GM18499 (cell line): ENCODE results near the gene AHRR.
"Not testable (repeated sequence)": the region's sequence is repeated elsewhere in the genome, so short reads cannot be mapped to it uniquely, and the experiment has no call there.

Experiments used
- ATAC-seq: cut with Tn5 transposase; IDR thresholded peaks from one replicate; pipeline ENCODE4 v1.9.1; 2021; ENCODE audit warnings: moderate number of reproducible peaks; ENCODE audit not compliant: insufficient read depth, unreplicated experiment

AHRR gene

DNA sequence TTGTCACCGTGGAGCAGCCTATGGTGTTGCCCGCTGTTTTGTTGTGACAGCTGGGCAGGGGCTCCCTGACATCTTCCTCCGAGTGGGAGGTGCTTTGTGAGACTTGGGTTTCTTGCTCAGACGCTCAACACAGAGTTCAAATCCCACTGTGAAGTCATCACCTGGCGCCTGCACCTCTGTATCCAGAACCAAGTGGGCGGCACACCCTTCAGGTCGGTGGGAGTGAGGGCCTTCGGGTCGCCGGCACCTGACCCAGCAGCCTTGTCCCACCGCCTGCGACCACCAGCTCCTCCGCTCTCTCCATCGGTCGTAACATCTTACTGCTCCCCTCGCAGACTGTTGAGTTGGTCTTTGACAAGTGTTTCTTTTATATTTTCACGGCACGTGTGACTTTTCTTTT lies 83.9 kb downstream of the AHRR start:
- ATAC-seq, result no peak

DNA sequence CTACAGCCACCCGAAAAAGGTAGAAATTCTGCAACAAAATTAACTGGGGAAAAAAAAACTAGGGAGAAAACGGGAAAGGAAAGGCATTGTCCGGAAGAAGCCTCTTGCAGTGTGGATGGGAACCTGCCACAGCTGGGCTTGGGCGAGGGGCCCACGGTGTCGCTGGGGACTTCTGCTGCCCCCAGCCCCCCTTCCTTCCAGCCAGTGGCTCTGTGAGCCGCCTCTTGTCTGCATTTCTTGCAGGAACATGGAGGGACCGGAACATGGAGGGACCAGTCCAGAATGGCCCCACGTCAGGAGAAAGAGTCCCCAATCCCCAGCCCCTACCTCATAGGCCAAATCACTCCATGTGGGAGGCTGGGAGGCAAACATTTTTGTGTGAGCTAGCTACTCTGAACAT lies 84.5 kb downstream of the AHRR start:
- no peak for ATAC-seq

DNA sequence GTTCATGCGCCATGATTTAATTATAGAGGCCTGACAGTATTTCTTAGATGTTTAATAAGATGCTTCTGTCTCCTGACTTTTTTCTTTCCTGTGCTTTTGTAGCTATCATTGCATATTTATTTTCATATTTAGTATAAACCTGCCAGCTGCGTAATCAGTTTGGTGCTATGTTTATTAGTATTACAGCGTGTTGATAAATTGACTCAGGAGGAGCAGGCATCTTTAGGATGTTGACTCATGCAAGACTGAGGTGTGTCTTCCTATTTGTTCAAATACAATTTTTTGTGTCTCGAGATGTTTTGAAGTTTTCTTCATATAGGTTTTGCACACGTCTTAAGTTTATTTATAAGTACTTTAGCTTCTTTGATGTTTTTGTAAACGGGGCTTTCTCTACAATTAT lies 85.5 kb downstream of the AHRR start:
- ATAC-seq, result no peak

DNA sequence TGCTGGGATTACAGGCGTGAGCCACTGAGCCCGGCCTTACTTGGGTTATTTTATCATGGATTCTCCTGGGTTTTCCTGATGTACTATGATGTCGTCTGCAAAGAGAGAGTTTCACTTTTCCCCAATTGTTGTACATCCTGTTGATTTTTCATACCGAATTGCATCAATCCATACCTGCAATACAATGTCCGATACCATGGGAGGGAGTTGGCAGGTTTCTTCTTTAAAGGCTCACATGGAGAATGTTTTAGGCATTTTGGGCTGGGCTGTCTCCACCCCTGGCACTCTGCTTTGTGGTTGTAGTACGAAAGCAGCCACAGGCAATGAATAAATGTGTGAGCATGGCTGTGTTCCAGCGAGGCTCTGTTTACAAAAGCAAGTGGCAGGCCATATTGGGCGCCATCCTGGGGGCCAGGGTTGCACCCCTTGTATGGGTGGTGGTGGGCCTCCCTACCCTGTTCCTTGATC lies 86.3 kb downstream of the AHRR start:
- no peak for ATAC-seq

DNA sequence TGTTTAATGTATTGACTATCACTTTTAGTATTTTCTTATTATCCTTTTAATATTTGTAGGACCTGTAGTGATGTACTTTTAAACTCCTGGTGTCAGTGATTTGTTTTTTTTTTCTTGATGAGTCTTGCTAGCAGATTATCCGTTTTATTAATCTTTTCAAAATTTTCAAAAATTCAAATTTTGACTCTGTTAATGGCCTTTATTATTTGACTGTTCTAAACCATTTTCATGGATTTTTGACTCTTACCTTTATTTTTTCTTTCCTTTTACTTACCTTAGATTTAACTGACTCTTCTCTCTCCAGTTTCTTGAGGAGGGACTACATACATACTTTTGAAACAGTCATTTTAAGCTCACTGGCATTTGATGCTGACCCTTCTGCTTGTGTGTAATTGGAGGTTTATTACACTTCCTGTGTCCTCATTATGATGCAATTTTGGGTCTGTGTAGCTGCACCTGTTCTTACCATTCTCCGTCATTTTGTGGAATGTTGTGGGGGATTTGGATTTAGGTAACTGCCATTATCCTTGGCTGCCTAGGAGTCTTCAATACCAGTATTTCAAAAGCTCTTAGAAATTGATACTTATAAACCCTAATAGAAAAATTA lies 89.5 kb downstream of the AHRR start:
- no peak for ATAC-seq

DNA sequence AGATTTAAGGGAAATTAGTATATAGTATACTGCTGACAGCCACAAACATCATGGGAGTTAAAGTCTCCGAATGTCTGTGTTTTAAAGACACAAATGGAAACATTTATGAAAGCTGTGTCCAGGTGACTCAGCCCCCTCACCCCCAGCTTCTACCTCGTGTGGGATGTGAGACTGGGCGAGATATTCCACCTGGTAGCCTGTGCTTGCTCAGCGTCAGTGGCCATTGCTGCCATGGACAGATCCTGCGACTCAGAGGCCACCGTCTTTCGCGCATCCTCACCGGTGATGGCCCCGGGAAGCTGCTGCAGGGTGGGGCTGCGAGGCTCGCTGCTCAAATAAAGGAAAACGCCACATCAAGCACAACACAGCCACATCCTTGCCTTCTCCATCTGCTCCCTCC lies 90.2 kb downstream of the AHRR start:
- no peak for ATAC-seq

DNA sequence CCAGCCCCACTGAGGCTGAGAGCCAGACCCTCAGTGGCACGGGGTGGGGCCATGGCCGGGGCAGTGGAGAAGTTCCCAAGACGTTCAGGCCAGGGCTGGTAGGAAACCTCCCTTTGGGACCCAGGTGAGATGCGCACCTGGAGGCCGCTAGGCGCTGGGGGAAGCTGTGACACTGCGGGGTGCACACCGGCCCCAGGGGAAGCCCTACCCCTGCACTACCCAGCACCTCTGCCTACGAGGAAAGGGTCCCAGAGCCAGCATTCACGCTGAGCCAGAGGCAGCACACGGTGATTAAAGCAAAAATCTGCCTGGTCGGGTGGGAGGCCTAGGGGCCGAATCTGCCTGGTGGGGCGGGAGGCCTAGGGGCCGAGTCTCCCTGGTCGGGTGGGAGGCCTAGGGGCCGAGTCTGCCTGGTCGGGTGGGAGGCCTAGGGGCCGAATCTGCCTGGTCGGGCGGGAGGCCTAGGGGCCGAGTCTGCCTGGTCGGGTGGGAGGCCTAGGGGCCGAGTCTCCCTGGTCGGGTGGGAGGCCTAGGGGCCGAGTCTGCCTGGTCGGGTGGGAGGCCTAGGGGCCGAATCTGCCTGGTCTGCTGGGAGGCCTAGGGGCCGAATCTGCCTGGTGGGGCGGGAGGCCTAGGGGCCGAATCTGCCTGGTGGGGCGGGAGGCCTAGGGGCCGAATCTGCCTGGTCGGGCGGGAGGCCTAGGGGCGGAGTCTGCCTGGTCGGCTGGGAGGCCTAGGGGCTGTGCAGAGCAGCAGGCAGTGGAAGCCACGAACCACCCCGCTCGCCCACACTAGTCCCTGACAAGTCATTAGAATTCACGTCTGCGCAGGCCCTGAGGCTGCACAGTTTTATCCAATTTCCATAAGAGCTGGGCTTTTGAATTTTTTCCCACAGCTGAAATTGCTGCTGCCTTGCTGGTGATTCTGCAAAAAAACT lies 93.7 kb downstream of the AHRR start:
- ATAC-seq, result not testable (repeated sequence)

DNA sequence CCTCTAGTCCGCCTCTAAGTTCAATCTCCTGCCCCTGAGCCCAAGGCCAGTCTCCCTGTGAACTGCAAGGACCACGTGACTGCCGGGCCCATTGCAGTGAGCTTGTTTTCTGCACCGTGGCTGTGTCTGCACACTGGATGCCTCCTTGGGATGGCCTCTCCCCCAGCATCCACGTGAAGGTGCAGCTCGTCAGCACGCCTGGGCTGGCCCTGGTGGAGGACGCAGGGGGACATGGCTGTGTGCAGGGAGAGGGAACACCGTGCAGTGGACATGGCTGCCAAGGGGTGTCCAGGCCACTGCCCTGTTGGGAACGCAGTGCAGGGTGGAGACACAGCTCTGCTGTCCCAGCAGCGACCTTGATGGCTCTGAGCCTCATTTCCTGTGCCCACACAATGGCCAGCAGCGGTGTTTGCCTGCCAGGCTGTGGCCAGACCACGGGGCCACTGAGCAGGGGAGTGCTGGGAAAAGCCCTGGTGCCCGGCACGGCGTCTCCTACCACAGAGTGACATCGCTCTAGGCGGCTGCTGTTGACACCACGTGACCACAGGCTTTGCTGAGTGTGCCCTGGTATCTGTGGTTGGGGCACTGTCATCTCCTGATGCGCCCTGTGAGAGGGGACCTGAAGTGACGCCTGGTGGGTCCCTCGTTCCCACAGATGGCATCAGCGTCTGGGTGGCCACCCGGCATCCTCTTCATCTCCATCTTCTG lies 94.6 kb downstream of the AHRR start:
- ATAC-seq, result no peak

DNA sequence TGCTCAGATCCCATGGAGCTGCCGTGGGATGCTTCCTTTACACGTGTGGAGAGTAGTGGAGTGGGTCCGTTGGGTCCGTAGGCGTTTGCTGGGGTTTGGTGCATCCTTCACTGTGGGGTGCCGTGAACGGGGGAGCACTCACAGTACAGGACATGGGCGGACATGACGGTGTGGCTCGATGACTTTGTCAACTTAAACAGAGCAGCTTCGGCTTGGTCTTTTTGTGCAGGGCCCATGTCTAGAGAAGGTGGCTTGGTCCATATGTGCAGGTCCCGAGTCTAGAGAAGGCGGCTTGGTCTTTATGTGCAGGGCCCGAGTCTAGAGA lies 95.1 kb downstream of the AHRR start:
- ATAC-seq, result no peak

DNA sequence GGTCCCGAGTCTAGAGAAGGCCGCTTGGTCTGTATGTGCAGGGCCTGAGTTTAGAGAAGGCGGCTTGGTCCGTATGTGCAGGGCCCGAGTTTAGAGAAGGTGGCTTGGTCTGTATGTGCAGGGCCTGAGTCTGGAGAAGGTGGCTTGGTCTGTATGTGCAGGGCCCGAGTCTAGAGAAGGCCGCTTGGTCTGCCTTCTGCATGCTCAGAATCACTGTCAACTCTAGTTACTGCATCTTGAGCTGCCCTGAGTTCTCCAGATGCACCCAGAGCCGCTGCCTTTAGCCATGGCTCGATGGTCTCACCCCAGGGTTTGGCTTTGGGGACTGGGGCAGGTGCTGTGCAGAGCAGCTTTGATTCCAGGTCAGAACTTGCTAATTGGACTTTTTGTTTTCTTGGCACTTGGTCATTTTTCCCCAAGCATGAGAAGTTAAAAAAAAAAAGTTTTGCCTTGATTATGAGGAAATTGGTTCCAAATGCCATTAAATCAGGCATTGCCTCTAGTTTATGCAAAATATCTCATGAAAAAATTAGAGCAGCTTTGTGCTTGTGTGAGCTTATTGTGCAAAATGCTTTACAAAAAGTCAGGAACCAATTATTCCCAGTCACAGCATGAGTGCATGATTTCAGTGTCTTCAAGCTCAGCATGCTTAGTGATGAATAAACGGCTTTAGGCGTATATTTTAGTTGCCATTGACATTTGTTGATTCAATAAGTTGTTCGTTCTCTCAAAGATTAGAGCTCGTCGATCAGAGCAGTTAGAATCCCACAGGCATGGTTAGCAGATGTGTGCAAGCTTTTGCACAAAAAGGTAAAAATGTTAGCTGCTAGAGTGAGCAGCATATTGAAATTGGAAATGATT lies 96.0 kb downstream of the AHRR start:
- ATAC-seq, result no peak

DNA sequence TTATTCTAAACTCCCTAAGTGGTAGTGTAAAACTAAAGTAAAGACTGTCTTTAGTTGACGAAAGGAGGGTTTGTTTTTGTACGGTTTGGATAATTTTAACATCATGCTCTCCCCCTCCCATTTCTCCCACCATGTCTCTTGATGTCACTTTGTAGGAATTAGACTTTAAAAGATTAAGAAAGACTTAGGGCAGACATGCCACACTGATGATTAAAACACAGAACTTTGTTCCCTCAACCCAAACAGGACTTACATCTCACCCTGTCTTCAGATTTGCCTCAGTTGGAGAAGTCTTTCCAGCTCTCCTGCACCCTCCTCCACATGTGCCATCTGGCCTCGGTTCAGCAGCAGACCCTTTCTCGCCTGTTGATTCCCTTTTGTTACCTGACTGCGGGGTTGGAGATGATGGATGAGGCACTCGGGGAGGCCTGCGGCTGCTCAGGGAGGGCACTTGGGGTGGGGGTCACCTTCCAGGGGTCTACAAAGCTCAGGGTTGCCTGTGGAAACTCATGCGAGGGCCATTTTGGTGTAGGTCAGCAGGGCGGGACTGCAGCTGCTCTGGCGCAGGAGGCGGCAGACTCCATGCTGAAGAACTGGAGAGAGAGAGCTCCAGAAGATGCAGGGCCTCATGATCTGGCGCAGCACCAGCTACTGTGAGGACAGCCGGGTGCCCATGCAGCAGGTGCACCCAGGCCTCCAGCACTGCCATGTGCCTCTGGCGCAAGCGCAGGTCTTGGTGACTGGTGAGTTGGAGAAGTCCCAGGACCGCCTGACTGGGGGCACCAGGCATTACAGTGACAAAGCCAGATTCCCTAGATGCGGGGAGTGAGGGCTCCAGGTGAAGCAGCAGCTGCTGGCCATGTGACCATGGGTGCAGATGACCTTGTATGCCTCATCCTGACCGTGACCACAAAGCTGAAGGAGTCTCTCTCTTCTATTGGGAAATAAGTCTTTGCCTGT lies 96.9 kb downstream of the AHRR start:
- no peak for ATAC-seq

DNA sequence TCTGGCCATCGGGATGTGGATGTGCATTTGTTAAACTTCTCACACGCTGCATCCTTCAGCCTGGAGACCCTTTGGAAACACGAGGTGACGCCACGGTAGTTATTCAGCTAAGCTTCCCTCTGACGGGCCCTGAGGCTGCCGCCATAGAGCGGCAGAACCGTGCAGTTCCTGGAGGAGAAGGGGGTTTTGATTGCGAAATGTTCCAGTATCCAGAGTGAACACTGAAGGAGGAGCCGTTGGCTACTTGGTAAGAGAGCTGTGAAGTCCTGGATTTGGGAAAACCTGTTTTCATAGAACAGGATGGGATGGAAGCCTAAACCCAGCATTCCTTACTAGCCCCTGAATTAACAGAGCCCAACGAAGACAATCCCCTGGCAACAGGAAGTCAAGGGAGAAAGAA lies 98.5 kb downstream of the AHRR start:
- no peak for ATAC-seq

DNA sequence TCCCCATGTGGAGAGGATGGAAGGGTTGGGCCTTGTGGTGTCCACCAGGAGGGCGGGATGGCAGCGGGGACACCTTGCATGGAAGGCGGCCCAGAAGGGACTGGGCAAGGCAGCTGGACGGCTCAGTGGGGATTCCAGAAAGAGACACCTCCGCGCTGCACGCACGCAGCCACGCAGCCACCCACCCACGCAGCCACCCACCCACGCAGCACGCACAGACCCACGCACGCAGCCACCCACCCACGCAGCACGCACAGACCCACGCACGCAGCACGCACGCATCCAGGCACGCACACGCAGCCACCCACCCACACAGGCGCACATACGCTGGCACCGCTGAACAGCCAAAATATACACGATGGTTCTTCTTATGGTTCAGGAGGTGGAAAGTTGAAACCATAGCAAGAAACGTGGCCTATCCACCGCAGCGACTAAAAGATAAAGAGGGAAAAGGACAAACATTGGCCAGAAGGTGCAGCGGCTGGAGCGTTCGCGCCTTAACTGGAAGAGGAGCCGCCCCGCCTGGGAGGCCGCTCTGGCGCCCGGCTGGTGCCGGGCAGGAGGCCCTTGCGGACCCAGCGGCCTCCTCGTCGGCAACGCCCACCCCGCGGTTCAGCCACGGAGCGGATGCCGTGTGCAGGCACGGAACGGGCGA lies 99.2 kb downstream of the AHRR start:
- ATAC-seq, result no peak

DNA sequence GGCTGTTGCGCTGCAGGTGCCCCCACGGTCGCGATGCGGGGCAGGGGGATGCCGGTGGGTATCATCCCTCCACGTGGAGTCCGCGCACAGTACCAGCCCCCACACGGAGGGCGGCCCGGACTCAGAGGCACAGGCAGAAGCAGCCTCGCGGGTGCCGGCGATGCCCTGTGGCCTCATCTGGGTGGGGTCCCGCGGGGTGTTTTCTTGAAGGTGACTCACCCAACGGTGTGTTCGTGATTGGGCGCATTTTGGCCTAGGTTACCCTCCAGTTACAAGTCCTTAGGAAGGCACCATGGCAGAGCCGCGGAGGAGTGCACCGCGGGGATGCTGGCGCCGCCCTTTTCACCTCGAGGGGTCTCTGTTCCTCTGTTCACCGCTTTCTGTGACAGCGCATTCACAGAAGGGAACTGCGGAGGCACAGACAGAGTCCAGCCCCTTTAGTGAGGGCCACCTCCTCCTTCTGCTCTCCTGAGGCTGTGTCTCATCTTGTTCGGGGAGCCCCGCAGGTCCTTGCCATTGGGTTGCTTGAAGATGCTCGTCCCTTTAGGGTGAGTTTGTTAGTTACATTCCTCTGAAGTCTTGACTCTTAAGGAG lies 99.9 kb downstream of the AHRR start:
- ATAC-seq, result no peak

DNA sequence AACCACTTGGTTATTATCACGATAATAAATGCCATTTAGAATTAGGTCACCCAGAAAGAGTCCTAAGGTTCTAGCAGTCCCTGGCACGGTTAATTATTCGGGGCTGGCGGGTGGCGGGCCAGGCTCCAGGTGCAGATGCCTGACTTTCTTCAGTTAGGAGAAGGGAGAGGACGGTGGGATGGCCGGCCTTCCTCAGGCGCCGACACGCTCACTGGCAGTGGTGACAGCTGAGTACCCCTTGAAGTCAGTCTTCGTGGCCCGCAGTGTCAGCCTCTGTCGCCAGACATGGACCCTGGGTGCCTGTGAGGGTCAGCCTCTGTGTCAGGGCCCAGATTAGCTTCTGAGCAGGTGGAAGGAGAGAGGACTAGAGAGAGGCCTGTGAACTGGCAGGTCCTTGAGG lies 100.4 kb downstream of the AHRR start:
- no peak for ATAC-seq

DNA sequence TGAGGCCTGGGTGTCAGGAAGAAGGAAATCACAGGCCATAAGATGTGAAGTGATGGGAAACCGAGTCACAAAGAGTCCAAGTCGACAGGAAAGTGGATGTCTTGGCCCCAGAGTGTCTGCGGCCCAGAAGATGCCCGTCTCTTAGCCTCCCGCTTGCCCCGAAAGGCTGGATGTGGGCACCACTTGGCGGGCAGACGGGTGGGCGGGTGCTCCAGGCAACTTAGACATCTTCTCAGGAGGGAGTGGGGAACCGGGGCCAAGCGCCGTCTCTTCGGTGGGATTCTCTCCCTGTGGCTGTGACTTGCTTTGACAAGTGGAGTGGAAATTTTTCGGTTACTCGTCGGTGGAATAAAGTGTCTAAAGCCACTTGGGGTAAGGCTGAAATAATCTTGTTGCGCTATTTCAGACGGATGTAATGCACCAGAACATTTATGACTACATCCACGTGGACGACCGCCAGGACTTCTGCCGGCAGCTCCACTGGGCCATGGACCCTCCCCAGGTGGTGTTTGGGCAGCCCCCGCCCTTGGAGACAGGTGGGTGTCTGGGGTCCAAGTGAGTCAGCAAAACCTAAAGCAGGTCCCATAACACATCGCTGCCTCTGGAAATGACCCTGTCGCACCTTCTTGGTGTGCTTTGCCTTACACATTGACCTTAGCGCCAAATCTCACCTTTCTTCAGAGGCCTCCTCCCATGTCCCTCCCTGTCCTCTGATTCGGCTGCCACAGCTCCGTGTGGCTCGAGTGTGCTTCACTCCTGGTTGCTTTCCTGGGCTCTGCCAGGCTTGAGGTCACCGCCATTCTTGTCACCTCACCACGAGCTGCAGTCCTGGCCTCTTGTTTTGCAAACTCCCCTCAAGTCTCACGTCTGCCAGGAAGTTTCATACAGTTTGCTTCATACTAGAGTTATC lies 101.1 kb downstream of the AHRR start:
- no peak for ATAC-seq

DNA sequence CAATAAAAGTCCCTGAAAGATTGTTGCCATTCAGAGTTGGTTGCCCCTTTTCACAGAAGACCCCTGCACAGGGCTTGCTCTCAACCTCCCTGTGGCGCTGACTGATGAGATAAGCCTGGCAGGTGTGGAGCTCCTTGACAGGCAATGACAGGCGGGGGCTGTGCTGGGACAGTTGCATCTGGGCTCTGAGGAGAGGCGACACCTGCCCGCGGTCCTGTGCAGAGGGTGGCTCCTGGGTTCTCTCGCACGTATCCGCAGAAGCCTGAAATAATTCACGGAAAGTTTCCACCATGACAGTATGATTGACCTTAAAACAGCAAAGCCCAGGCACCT lies 101.7 kb downstream of the AHRR start:
- ATAC-seq, result no peak
